CD4-positive, alpha-beta T cell (primary cell): ENCODE measurements around the gene DCT. TPM values are rescaled to one million over a fixed set of nuclear protein-coding genes. Genes with fewer than 3 reads are reported as not detected.

Experiments used
- ATAC-seq: fragments of 200-7000 bp; cut with Tn5 transposase; one replicate; pipeline ENCODE4 v1.10.0; 2022; ENCODE audit warnings: mild to moderate bottlenecking; ENCODE audit not compliant: poor library complexity
- CTCF ChIA-PET: fragments of 350-600 bp; sonication (Branson Sonifier 250); formaldehyde crosslinking; loops from one replicate; lab custom pipeline; 2021; ENCODE audit warnings: antibody characterized with exemption, inconsistent platforms; lab: Charles Lee
- POLR2A ChIA-PET: fragments of 350-600 bp; sonication (Branson Sonifier 250); formaldehyde crosslinking; loops from one replicate; lab custom pipeline; 2021; ENCODE audit warnings: antibody characterized with exemption, inconsistent platforms; lab: Charles Lee
- DNase-seq, 14 experiments: peaks; one replicate each; pipeline ENCODE4 v3.0.0-alpha.2; 2013 to 2020; ENCODE audit warnings: mixed read lengths in 2 of 14
- H3K27ac ChIP-seq, 2 donors: one replicate each; pipeline versions ENCODE4 v1.5.1 to v1.7.0; 2013; ENCODE audit warnings: low read length in 2 of 2, low read depth in 1 of 2, mild to moderate bottlenecking in 1 of 2
- H3K27me3 ChIP-seq, 2 experiments: 1 replicate in 1 of 2; 2 replicates in 1 of 2; pipeline versions ENCODE4 v1.6.1 to v1.7.0; 2013; ENCODE audit warnings: low read length in 2 of 2, control low read depth in 1 of 2, mild to moderate bottlenecking in 1 of 2, moderate library complexity in 1 of 2; ENCODE audit not compliant: insufficient read depth in 2 of 2, control insufficient read depth in 1 of 2
- H3K36me3 ChIP-seq: one replicate; pipeline ENCODE4 v1.6.1; 2013; ENCODE audit warnings: low read length, control low read depth; ENCODE audit not compliant: insufficient read depth
- H3K4me1 ChIP-seq: one replicate; pipeline ENCODE4 v1.6.1; 2013; ENCODE audit warnings: low read length, control low read depth; ENCODE audit not compliant: insufficient read depth
- H3K4me3 ChIP-seq: one replicate; pipeline ENCODE4 v1.5.1; 2013; ENCODE audit warnings: mild to moderate bottlenecking, low read length, moderate library complexity
- H3K9me3 ChIP-seq, 2 experiments: 1 replicate in 1 of 2; 2 replicates in 1 of 2; pipeline versions ENCODE4 v1.6.1 to v1.7.0; 2013; ENCODE audit warnings: low read length in 2 of 2, mild to moderate bottlenecking in 2 of 2, control low read depth in 1 of 2, moderate library complexity in 1 of 2; ENCODE audit not compliant: control insufficient read depth in 1 of 2, insufficient read depth in 1 of 2
- H3K27ac Mint-ChIP-seq: one replicate; pipeline ENCODE4 v1.8.0; 2020; ENCODE audit warnings: mixed read lengths
- H3K27me3 Mint-ChIP-seq: one replicate; pipeline ENCODE4 v1.8.0; 2021; ENCODE audit warnings: mixed read lengths
- H3K36me3 Mint-ChIP-seq: one replicate; pipeline ENCODE4 v1.8.0; 2021; ENCODE audit warnings: low read depth, mixed read lengths
- H3K4me1 Mint-ChIP-seq: one replicate; pipeline ENCODE4 v1.8.0; 2021; ENCODE audit warnings: low read depth, mixed read lengths
- H3K4me3 Mint-ChIP-seq: one replicate; pipeline ENCODE4 v1.8.0; 2020; ENCODE audit warnings: mild to moderate bottlenecking, mixed read lengths
- H3K9me3 Mint-ChIP-seq: one replicate; pipeline ENCODE4 v1.8.0; 2020; ENCODE audit warnings: mixed read lengths
- CTCF ChIP-seq: fragments of 200-600 bp; IDR thresholded peaks from one replicate; pipeline ENCODE4 v1.8.0; 2022; ENCODE audit warnings: antibody characterized with exemption, mild to moderate bottlenecking
- intact Hi-C, 2 experiments: fragments of 100-400 bp; cut with DNase I in 1 of 2; cut with micrococcal nuclease in 1 of 2; formaldehyde crosslinking; loops; one replicate each; pipeline versions ENCODE4 v1.15.1 to v1.9.0; 2023 to 2025; cut with DNase I, micrococcal nuclease
- total RNA-seq, 174 experiments: library from RNA in 2 of 174; stranded (reverse) in 2 of 174; gene quantifications; one replicate each; pipeline ENCODE4 v1.2.3 and lab custom pipeline; 2021 to 2026

Gene DCT
- total RNA-seq, 2 experiments from 2014 or later: 0.25 to 0.36 TPM

GRCh38 chr13:94400874-94401273, 78.6 kb downstream of the DCT start:
- no peak overlapping the region for H3K4me3 ChIP-seq
- H3K36me3 ChIP-seq: no peaks in the 10 kb centered on the region
- intact Hi-C loops: no loop called here
- H3K9me3 Mint-ChIP-seq: no peaks in the 10 kb centered on the region
- H3K27ac ChIP-seq: no peak overlapping the region
- no peak for TF ChIP-seq CTCF
- peaks cover 0 to 2% of the 10 kb centered on the region in 2 experiments for H3K27me3 ChIP-seq
- DNase-seq (no peak), ATAC-seq (no peak)
- H3K27me3 Mint-ChIP-seq: peaks cover 4% of the 10 kb centered on the region
- no peaks in the 10 kb centered on the region for H3K36me3 Mint-ChIP-seq
- no peaks in the 10 kb centered on the region for H3K4me1 Mint-ChIP-seq
- no peak overlapping the region for H3K4me3 Mint-ChIP-seq
- ChIA-PET CTCF (no interaction called here), POLR2A (no interaction called here)
- no peak overlapping the region for H3K27ac Mint-ChIP-seq
- no peaks in the 10 kb centered on the region for H3K4me1 ChIP-seq
- no peaks in the 10 kb centered on the region for H3K9me3 ChIP-seq

- no peaks in the 10 kb centered on the region for H3K4me1 ChIP-seq
- no peak for ATAC-seq
- no peak overlapping the region for H3K4me3 ChIP-seq
- H3K9me3 ChIP-seq: no peaks in the 10 kb centered on the region
- H3K27ac ChIP-seq: no peak overlapping the region
- no peak for TF ChIP-seq CTCF
- no peaks in the 10 kb centered on the region for H3K36me3 ChIP-seq
- ChIA-PET POLR2A (no interaction called here), CTCF (no interaction called here)
- DNase-seq: no peak
- no peaks in the 10 kb centered on the region for H3K36me3 Mint-ChIP-seq
- no peak overlapping the region for H3K4me3 Mint-ChIP-seq
- H3K27me3 Mint-ChIP-seq: peaks cover 13% of the 10 kb centered on the region
- no peaks in the 10 kb centered on the region for H3K4me1 Mint-ChIP-seq
- no peak overlapping the region for H3K27ac Mint-ChIP-seq
- H3K27me3 ChIP-seq: peaks cover 0 to 4% of the 10 kb centered on the region in 2 experiments
- intact Hi-C loops: no loop called here
- no peaks in the 10 kb centered on the region for H3K9me3 Mint-ChIP-seq
These were observed 79.7 kb downstream of the DCT start for GRCh38 chr13:94399812-94400211.

GRCh38 chr13:94395860-94396259, 83.6 kb downstream of the DCT start:
- ChIA-PET POLR2A (interaction anchor here (0.5 kb wide), 1 partner anchor 64 kb away, joined by 3 read pairs; no protein-coding TSS in a partner anchor), CTCF (no interaction called here)

More at GRCh38 chr13:94395860-94396259, 83.6 kb downstream of the DCT start:
- Histone ChIP-seq H3K9me3 (no peaks in the 10 kb centered on the region), H3K27ac (no peak overlapping the region), H3K4me1 (no peaks in the 10 kb centered on the region), H3K4me3 (no peak overlapping the region), H3K27me3 (peaks cover 0 to 11% of the 10 kb centered on the region in 2 experiments), H3K36me3 (no peaks in the 10 kb centered on the region)
- intact Hi-C loops: no loop called here
- no peak overlapping the region for H3K27ac Mint-ChIP-seq
- H3K4me1 Mint-ChIP-seq: no peaks in the 10 kb centered on the region
- no peak for DNase-seq
- no peak for ATAC-seq
- TF ChIP-seq CTCF: no peak
- H3K27me3 Mint-ChIP-seq: peaks cover 17% of the 10 kb centered on the region
- no peaks in the 10 kb centered on the region for H3K9me3 Mint-ChIP-seq
- no peaks in the 10 kb centered on the region for H3K36me3 Mint-ChIP-seq
- H3K4me3 Mint-ChIP-seq: no peak overlapping the region
